HT1080 (cell line): Measurements from ENCODE around the gene FBXO41. TPM values are rescaled to one million over a fixed set of nuclear protein-coding genes. Genes with fewer than 3 reads are reported as not detected.

Experiments
- DNase-seq: peaks from one replicate; pipeline ENCODE4 v3.0.0-alpha.2; 2015; ENCODE audit warnings: low read depth
- polyA plus RNA-seq, 2 experiments: library from polyadenylated mRNA; depleted of rRNA; stranded (reverse); fragments of >200 nt; gene quantifications; 2 replicates each; pipeline ENCODE4 v1.2.3, GENCODE V29; 2015
- total RNA-seq: library from RNA; depleted of rRNA; stranded (reverse); fragments of >200 nt; shearing (Covaris generic); gene quantifications from 2 replicates; pipeline ENCODE4 v1.2.3, GENCODE V29; 2014; rRNA removed

FBXO41 gene, protein sequence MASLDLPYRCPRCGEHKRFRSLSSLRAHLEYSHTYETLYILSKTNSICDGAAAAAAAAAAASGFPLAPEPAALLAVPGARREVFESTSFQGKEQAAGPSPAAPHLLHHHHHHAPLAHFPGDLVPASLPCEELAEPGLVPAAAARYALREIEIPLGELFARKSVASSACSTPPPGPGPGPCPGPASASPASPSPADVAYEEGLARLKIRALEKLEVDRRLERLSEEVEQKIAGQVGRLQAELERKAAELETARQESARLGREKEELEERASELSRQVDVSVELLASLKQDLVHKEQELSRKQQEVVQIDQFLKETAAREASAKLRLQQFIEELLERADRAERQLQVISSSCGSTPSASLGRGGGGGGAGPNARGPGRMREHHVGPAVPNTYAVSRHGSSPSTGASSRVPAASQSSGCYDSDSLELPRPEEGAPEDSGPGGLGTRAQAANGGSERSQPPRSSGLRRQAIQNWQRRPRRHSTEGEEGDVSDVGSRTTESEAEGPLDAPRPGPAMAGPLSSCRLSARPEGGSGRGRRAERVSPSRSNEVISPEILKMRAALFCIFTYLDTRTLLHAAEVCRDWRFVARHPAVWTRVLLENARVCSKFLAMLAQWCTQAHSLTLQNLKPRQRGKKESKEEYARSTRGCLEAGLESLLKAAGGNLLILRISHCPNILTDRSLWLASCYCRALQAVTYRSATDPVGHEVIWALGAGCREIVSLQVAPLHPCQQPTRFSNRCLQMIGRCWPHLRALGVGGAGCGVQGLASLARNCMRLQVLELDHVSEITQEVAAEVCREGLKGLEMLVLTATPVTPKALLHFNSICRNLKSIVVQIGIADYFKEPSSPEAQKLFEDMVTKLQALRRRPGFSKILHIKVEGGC
- total RNA-seq, result 5.8 and 6.9 TPM in 2 replicates
- 5.6 and 6.0 TPM in 2 replicates for polyA plus RNA-seq (2015; cell fraction: cytosol; rRNA removed)
- polyA plus RNA-seq (2015; cell fraction: nucleus; rRNA removed), result 18.2 and 19.6 TPM in 2 replicates

DNA sequence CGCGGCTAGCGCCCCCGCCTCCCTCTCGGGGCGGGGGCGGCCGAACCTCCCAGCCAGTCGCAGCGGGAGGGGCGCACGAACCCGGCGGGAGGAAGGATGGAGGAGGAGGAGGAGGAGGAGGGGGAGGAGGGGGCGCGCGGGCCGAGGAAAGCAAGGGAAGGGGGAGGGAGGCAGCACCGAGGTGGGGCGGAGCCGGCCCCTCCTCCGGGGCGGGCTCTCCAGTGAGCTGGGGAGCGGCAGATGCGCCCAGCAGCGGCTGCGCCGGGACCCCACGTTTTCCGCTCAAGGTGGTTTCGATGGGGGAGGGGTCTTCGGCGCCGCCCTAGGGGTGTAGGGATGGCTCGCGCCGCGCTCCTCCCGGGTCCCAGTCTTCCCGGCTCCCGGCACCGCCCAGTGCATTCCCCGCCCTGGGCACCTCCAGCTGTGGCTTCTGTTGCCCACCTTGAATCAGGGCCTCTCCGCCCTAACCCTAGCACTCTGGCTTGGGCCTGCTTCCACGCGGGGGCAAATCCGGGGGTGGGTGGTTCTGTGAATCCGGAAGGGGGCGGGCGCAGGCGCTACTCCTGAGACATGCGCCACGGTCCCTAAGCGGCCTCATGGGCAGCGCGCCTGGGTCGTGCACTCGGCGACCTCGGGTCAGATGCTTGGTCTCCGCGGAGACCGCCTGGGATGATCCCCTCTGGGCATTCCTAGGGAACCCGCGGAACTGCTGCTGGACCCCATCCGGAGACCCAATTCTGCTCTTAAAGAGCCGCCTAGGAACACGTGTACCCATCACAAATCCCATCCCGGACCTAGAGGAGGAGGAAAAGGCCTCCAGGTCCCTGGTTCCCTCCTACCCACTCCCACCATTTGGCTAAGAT is at the start of gene FBXO41:
FBXO41 (minus strand) TSS at position 183 of the 863 bp plus-strand sequence. CDS start 14,848 bp downstream, outside the sequence.
- DNase-seq, result peak; percentile 65

DNA sequence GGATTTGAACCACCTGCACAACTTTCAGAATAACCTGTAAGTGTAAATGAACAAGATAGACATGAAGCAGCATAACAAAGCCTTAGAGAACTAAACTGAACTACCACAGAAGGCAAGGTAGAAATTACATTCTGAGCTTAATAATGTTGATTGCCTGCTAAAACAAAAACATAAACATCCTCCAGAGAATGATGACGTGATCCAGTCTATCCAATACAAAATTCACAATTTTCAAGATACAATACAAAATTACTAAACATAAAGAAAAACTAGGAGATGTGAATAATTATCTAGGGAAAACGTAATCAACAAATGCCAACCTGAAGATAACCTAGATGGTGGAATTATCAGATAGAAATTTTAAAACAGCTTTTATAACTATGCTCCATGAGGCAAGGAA is 49.8 kb upstream of the FBXO41 start:
- no peak for DNase-seq

DNA sequence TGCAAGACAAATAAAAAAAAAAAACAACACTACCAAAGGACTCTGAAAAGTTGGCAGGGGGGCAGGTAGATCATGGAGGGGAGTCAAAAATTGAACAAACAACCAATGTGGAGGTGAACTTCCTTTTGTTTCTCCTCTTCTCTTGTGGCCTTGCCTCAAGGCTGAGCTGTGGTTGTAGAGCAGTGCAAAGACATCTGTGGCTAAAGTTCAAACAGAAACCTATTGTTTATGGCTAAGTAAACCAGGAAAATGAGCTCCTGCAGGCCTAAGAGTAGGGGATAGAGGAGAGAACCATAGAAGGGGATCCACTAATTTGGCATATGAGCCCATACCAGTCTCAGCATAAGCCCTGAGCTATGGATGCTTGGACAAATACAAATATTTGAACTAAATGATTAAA is 49.3 kb upstream of the FBXO41 start:
- DNase-seq, result no peak

DNA sequence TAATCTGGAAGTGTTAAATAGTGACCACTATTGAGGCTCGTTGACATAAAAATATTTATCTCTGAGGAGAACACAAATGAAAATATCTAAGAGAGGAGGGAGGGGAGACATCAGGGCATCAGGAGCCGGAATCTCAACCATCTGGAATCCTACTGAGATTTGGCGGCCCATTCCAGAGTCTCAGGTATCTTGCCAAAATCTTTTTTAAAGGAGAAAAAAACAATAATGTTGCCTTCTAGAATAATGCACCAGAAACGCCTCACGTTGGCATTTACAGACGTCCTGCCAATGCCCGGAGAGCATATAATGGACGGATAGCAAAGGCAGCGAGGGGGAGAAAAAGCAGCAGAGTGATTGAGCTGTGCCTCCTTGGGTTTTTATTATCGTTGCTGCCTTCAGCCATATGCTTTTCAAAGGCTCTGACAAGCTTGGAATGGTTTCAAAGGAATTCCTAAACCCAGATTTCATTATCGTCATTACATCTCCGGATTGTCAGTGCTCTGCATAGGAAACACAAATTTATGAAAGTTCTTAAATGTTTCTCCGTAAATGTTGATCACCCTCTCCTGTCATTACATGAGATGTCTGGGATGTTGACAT is 39.9 kb upstream of the FBXO41 start:
- no peak for DNase-seq

DNA sequence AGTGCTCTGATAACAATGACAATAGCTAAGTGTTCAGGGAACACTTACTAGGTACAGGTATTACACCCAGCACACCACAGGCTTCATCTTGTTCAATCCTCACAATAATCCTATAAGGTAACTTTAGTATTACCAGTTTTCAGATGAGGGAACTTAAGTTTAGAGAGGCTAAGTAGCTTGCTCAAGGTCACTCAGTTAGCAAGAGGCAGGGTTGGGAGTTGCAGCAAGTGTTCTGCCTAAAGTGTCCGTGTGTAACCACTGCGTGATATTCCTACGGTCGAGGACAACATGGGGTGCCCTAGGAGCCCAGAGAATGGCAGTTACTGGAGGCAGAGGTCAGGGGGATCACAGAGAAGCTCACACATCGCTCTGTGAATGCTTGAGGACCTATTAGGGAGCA is 39.3 kb upstream of the FBXO41 start:
- no peak for DNase-seq

DNA sequence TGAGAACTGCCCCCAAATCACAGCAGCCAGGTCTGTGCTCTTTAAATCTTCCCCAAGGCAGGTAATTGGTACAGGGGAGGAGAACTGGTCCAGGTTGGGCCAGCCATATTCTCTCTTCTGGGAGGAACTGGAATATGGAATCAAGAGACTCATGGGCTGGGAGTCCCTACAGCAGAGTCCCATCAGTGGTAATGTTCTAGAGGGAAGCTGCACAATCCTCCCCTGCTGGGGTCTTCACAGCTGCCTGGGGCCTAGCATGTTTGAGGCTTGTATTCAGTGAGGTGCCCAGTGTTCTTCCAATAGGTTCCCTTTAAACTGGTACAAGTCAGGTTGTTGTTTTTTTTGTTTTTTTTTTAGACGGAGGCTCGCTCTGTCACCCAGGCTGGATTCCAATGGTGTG is 30.2 kb upstream of the FBXO41 start:
- no peak for DNase-seq

DNA sequence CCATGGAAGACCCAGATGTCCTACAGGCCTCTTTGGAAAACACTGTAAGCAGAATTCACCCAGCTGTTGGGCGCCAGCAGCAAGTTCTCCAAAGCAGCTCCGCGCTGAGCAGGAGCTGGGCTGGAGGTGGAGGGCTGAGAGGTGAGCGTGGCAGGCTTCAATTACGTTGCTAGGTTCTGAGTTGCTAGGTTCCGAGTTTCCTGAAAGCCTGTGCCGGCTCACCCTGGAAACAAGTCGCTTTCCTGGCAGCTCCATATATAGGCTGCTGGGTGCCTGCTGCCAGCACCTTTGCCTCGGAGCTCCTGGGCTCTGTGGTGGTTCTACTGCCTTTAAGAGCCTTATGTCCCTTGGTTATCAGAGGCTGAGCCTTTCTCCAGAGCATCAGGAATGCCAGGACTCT is 23.4 kb upstream of the FBXO41 start:
- DNase-seq, result no peak

DNA sequence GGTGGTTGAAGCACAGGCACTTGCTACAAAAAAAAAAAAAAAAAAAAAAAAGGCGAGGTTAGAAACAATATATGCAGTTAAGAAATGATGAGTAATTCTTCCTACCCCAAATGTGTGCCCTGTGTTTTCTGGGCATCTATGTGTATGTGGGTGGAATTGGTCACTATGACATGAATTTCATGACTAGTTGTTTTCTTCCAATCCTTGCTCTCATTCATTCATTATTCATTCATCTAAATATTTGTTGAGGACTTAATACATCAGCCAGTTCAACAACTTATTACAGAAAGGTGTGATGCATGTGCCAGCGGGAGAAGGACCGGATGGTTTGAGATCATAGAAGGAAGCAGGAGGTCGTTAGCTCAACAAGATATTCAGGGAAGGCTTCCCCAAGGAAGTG is 17.4 kb upstream of the FBXO41 start:
- DNase-seq, result no peak

DNA sequence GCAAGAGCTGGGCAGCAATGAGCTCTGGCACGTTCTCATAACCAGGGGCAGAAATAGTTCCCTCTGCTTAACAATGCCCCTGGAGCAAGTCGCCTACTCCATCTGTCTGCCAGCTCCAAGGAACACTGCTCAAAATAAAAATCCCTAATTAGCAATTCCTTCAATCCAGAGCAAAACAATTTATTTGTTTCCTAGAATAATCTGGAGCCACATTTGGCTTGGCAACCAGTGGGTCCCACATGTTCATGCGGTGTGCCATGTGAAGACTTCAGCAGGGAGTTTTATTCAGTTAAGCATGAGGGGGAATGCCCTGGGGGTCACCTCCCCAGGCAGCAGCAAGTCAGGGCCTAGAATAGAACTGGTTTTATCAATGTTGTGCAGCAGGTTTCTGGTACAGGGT is 16.6 kb upstream of the FBXO41 start:
- DNase-seq, result no peak

DNA sequence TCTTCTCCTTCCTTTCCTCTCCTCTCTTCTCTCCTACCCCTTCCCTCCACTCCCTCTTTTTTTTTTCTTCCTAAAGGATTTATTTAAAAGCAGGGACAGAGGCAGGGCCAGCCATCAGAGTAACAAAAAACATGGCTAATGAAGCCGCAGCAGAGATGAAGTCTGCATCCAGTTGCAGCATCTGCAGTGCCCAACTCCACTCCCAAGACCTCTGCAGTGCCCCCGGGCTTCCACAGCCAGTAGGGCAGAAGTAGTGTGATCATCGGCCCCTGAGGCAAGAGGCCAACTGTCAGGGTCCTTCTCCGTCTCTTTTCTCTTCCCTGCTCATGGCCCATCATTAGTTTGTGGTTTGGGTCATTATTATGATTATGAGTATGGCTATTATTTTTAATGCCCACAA is 13.3 kb upstream of the FBXO41 start:
- DNase-seq, result no peak

DNA sequence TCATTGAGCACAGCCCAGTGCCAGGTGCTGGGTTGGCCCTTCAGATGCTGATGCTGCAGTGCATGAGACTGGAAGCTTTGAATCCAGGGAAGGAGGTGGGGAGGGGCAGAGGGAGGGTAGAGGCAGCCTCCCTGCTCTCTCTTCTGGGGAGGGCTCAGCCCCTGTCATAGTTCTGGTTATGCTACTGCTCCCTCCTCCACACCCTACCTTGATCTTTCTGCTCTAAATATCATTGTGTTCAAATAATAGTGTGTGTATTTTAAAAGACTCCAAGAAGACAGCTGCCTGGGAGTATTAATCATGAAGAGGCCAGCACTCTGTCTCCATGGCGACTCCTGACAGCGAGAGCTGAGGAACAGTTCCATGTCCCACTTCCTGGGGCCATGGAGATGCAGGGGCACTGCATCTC is 12.9 kb upstream of the FBXO41 start:
- DNase-seq, result peak; percentile 26

DNA sequence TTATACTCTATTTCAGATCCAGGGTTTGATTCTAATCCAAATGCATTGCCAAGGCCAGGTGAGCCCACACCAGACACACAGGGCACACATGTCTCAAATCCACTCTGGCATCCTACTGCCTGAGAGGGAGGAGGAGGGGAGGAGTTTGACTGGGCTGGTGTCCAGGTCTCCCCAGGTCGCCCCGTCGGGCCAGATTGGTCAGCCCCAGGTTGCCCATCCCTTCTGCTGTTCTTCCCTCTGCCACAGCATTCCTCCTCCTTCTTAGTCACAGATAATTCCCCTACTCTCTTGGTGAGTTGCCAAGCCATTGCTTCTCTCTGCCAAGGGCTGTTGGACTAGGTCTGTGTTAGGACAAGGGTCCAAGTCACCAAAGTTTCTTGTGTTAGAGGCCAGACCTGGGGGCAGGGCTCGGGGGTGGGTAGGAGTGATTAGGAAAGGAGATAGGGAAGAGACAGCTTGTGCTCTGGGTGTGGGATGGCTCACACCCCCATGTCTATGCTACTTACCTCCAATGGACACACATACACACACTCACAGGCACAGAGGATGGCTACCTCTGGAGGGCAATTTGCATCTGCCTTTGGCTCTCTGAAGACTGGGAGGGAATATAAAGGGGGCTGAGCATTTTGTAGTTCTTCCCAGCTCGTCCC is 11.6 kb upstream of the FBXO41 start:
- DNase-seq, result peak; percentile 55

DNA sequence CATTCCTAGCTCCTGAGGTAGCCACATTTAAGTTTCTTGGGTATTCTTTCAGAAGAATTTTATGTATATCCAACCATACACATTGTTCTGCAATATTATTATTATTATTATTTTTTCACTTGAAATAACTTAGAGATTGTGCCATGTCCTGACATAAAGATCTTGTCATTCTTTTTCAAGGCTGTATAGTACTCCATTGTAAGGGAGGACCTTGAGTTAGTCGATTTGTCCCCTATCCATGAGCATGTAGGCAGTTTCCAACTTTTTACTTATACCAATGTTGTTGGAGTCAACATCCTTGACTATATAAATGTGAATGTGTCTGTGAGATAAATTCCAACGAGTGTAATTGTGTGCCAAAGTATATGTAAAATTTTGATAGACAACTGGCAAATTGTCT is 10.0 kb upstream of the FBXO41 start:
- no peak for DNase-seq

DNA sequence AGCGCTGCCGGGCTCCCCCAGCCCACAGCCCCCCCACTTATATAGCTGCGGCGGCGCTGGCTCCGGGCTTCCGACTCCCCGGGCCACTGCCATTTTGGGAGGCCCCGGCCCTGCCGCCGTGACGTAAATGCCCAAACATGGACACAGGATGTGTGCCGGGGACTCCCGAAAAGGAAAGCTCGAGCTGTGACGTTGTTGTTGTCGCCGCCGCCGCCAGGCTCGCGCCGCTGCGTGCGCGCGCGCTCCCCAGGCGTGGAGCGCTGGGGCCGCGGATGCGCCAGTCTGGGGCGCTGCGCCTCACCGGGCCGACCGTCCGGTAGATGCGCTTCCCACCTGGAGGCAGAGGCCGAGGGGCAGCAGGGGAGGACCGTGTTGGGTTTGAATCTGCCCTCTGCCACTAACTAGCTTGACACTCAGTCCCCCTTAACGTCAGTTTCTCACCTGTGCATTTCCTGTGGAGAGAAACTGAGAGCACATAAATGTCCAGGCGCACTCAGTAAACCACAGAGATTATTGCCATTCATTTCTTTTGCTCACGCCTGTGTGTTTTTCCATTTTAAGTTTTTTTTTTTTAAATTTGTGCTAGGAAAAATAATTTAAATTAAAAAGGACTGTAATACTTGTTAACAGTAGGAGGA is 9.4 kb upstream of the FBXO41 start, which contains the start of gene EGR4:
EGR4 (minus strand) TSS at position 15 of the 638 bp plus-strand sequence. CDS start 231 bp downstream, outside the sequence.
- peak; percentile 36 for DNase-seq

DNA sequence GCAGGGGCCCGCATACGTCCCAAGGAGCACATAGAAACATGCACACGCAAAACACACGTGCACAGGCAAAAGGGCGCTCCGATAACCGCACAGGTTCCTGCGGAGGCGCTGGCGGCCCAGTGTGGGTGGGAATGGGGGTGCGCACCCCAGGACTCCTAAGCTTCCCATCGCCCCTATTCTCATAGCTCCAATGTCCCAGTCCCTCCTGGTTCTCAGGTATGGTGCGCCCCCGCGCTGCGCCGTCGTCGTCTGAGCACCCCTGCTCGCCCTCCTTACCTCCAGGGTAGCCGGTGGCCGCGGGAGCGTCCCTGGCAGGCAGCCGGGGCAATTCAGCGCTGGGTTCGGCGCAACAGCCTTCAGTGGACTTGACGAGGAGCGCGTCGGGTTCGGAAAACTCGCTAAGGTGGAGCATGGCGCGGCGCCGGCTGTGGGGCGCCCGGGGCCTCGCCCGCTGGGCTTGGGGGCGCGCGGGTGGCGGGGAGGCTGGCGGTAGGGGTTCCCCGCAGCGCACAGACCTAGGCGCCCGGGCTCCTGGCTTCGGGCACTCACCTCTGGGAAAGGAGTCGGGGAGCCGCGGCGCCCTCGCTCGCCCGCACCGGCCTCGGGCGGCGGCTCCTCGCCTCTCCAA is 8.7 kb upstream of the FBXO41 start:
- no peak for DNase-seq

DNA sequence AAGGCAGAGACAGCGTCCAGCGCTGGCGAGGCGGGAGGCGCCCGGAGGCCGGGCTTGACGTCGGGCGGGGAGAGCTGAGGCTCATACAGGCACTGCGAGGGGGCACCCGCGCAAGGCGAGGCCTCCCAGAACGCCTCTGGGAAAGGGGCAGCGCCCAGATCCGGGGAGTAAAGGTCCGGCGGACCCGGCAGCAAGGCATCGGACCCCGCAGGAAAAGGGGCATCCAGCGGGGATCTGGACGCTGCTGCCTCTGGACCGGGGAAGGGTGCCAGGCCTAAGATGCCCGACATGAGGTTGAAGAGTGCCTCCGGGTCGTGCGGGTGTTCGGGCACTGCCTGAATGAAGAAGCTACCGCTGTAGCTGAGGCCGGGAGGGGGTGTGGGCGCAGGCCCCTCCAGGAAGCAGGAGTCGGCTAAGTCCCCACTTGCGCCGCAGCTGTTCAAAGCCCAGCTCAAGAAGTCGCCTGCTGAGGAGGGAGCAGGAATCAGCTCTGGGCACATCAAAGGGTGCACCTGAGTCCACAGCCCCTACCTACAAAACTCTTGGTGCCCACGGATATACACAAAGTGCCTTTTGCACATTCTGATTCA is 8.1 kb upstream of the FBXO41 start:
- DNase-seq, result no peak

DNA sequence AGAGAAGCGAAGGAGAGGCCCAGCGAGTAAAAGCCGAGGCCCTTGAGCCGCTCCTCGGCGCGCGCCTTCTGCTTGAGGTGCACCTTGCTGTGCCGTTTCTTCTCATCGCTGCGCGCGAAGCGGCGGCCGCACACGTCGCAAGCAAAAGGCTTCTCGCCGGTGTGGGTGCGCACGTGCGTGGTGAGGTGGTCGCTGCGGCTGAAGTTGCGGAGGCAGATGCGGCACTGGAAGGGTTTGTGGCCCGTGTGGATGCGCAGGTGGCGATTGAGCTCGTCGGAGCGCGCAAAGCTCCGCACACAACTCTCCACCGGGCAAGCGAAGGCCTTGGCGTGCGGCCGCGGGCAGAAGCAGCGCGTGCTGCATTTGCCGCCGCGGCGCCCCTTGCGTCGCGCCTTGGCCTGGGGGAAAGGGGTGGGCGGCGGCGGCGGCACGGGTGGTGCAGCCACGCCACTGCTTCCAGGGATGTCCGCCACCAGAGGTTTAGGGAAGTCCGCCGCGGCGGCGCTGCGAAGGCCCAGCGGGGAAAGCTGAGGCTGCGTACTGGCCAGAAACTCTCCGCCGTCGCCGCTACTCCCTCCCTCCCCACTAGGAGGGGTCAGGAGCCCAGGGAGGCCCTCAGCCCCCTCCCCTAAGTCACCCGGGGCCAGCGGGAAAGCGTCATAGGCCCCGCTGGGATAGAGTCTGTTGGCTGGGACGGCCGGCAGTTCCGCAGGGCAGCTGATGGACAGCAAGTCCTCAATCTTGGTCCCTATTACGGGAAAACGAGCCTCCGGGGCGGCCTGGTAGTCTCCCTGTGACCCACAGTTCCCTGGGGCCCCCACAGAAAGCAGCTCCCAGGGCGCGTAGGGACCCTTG is 7.4 kb upstream of the FBXO41 start:
- DNase-seq, result no peak

DNA sequence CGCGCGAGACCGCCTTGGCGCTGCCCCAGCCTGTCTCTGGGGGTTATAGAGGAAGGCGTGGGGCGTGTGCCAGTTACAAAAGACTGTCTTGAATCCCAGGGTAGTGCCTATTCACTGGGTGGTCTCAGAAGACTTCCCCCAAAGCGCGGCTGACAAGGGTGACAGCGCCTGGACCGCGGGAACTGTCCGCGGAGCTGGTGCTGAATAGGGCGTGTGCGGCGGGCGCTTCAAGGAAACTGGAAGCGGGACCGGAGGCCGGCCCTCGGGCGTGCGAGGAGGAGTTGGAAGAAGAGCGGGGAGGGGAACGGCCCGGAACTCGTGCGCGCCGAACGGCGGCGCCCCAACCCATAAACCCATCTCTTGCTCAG is 6.8 kb upstream of the FBXO41 start:
- DNase-seq, result peak; percentile 29
